H1 (cell line): ENCODE results near the gene TP73. TPM values are rescaled to one million over a fixed set of nuclear protein-coding genes. Genes with fewer than 3 reads are reported as not detected.

Experiments
- CTCF ChIA-PET: fragments of 300-600 bp; sonication (Branson Sonifier 250); formaldehyde crosslinking; loops from one replicate; lab custom pipeline; 2021; ENCODE audit not compliant: partially characterized antibody; lab: Charles Lee
- POLR2A ChIA-PET: fragments of 300-600 bp; sonication (Branson Sonifier 250); formaldehyde crosslinking; loops from one replicate; lab custom pipeline; 2021; ENCODE audit warnings: inconsistent platforms; ENCODE audit not compliant: partially characterized antibody; lab: Charles Lee
- DNase-seq, 2 experiments: peaks; one replicate each; pipeline versions ENCODE4 v3.0.0 to v3.0.0-alpha.2; 2010 to 2022; ENCODE audit warnings: low spot score in 2 of 2, low read depth in 1 of 2, mixed read lengths in 1 of 2
- FAIRE-seq: peaks from 2 replicates; lab custom pipeline; 2011; peaks lifted over from hg19 to GRCh38; lab: Jason Lieb, UNC
- H2AFZ ChIP-seq: 2 replicates; pipeline ENCODE4 v1.8.1; 2012; ENCODE audit warnings: low read length, inconsistent platforms
- H2AK5ac ChIP-seq: 2 replicates; pipeline ENCODE4 v1.6.1; 2013; ENCODE audit warnings: low read depth, low read length
- H2BK120ac ChIP-seq: replicated peaks from 2 replicates; pipeline ENCODE3; 2013; ENCODE audit warnings: low read depth, low read length, inconsistent platforms
- H2BK12ac ChIP-seq: 2 replicates; pipeline ENCODE4 v1.6.1; 2013; ENCODE audit warnings: low read depth, low read length
- H2BK15ac ChIP-seq: 2 replicates; pipeline ENCODE4 v1.6.1; 2013; ENCODE audit warnings: low read length
- H2BK20ac ChIP-seq: 2 replicates; pipeline ENCODE4 v1.6.1; 2013; ENCODE audit warnings: low read length
- H2BK5ac ChIP-seq: 2 replicates; pipeline ENCODE4 v1.6.1; 2013; ENCODE audit warnings: low read depth, low read length
- H3K14ac ChIP-seq: 2 replicates; pipeline ENCODE4 v1.6.1; 2013; ENCODE audit warnings: inconsistent platforms; ENCODE audit not compliant: insufficient read length
- H3K18ac ChIP-seq: 2 replicates; pipeline ENCODE4 v1.6.1; 2013; ENCODE audit warnings: low read length; ENCODE audit errors: extremely low read depth
- H3K23ac ChIP-seq: 2 replicates; pipeline ENCODE4 v1.6.1; 2013; ENCODE audit warnings: inconsistent platforms; ENCODE audit not compliant: insufficient read length
- H3K23me2 ChIP-seq: 2 replicates; pipeline ENCODE4 v1.6.1; 2013; ENCODE audit warnings: low read depth, low read length
- H3K27ac ChIP-seq: 2 replicates; pipeline ENCODE4 v1.6.1; 2011; ENCODE audit warnings: low read depth, low read length, inconsistent platforms
- H3K27me3 ChIP-seq, 4 experiments: replicated peaks in 1 of 4; 1 replicate in 1 of 4; 2 replicates in 3 of 4; pipeline versions ENCODE4 v1.6.1 to v1.8.1; 2011 to 2013; ENCODE audit warnings: low read length in 3 of 4, mild to moderate bottlenecking in 3 of 4, inconsistent platforms in 2 of 4, mixed read lengths in 2 of 4, moderate library complexity in 1 of 4; ENCODE audit not compliant: control insufficient read depth in 3 of 4, insufficient read depth in 3 of 4; ENCODE audit errors: extremely low read depth in 1 of 4
- H3K36me3 ChIP-seq, 4 experiments: 2 replicates each; pipeline versions ENCODE4 v1.6.1 to v1.8.1; 2011 to 2013; ENCODE audit warnings: mild to moderate bottlenecking in 4 of 4, low read length in 3 of 4, moderate library complexity in 2 of 4, control low read depth in 1 of 4, inconsistent platforms in 1 of 4; ENCODE audit not compliant: insufficient read depth in 4 of 4, control insufficient read depth in 2 of 4
- H3K4ac ChIP-seq: replicated peaks from 2 replicates; pipeline ENCODE3; 2013; ENCODE audit warnings: low read length, low read depth, mixed read lengths, inconsistent platforms; ENCODE audit not compliant: insufficient read length
- H3K4me1 ChIP-seq, 4 experiments: replicated peaks in 1 of 4; 1 replicate in 1 of 4; 2 replicates in 3 of 4; pipeline versions ENCODE4 v1.6.1 to v1.8.1; 2011 to 2013; ENCODE audit warnings: low read length in 3 of 4, inconsistent platforms in 2 of 4, mixed read lengths in 1 of 4; ENCODE audit not compliant: insufficient read depth in 4 of 4, control insufficient read depth in 3 of 4
- H3K4me2 ChIP-seq, 2 experiments: 2 replicates each; pipeline versions ENCODE4 v1.6.1 to v1.8.1; 2011 to 2013; ENCODE audit warnings: low read depth in 2 of 2, low read length in 2 of 2, control low read depth in 1 of 2, inconsistent platforms in 1 of 2, mild to moderate bottlenecking in 1 of 2; ENCODE audit not compliant: insufficient read depth in 1 of 2
- H3K4me3 ChIP-seq, 4 experiments: fragments of 200-600, 300-600 bp in 1 of 4; sonication (generic), shearing (Covaris generic), sonication (Bioruptor Twin) in 1 of 4; 2 replicates each; pipeline versions ENCODE4 v1.5.1 to v1.8.1; 2011 to 2016; ENCODE audit warnings: low read length in 4 of 4, low read depth in 3 of 4, control low read depth in 2 of 4, inconsistent platforms in 2 of 4, mild to moderate bottlenecking in 2 of 4, mixed read lengths in 1 of 4, moderate library complexity in 1 of 4; ENCODE audit not compliant: insufficient read depth in 2 of 4; ENCODE audit errors: extremely low read depth in 1 of 4
- H3K56ac ChIP-seq: replicated peaks from 2 replicates; pipeline ENCODE3; 2013; ENCODE audit warnings: low read depth, mild to moderate bottlenecking, mixed read lengths, low read length, inconsistent platforms; ENCODE audit not compliant: insufficient read length
- H3K79me1 ChIP-seq: 2 replicates; pipeline ENCODE4 v1.6.1; 2013; ENCODE audit warnings: low read depth, low read length, control low read depth
- H3K79me2 ChIP-seq, 2 experiments: 2 replicates each; pipeline versions ENCODE4 v1.6.1 to v1.8.1; 2012 to 2013; ENCODE audit warnings: low read length in 2 of 2, mild to moderate bottlenecking in 2 of 2, inconsistent platforms in 1 of 2; ENCODE audit not compliant: insufficient read depth in 2 of 2, control insufficient read depth in 1 of 2
- H3K9ac ChIP-seq, 4 experiments: replicated peaks in 1 of 4; 1 replicate in 1 of 4; 2 replicates in 3 of 4; pipeline versions ENCODE4 v1.6.1 to v1.8.1; 2011 to 2013; ENCODE audit warnings: low read depth in 3 of 4, low read length in 3 of 4, control low read depth in 2 of 4, mild to moderate bottlenecking in 2 of 4, moderate library complexity in 2 of 4, inconsistent platforms in 1 of 4; ENCODE audit errors: extremely low read depth in 1 of 4
- H3K9me3 ChIP-seq, 2 experiments: 2 replicates each; pipeline versions ENCODE4 v1.6.1 to v1.8.1; 2012 to 2013; ENCODE audit warnings: mild to moderate bottlenecking in 2 of 2, moderate library complexity in 2 of 2, control low read depth in 1 of 2, inconsistent platforms in 1 of 2, low read depth in 1 of 2, low read length in 1 of 2, mixed read lengths in 1 of 2; ENCODE audit not compliant: insufficient read depth in 2 of 2
- H4K20me1 ChIP-seq, 2 experiments: replicated peaks in 1 of 2; 2 replicates each; pipeline versions ENCODE3 to v1.8.1; 2011 to 2013; ENCODE audit warnings: inconsistent platforms in 2 of 2, low read length in 2 of 2, mild to moderate bottlenecking in 1 of 2; ENCODE audit not compliant: insufficient read depth in 2 of 2, control insufficient read depth in 1 of 2
- H4K5ac ChIP-seq: 2 replicates; pipeline ENCODE4 v1.6.1; 2013; ENCODE audit warnings: low read length, low read depth, mixed read lengths, inconsistent platforms; ENCODE audit not compliant: insufficient read length
- H4K8ac ChIP-seq: 2 replicates; pipeline ENCODE4 v1.8.0; 2013; ENCODE audit warnings: mild to moderate bottlenecking, moderate library complexity, low read length, inconsistent platforms; ENCODE audit not compliant: insufficient read depth; ENCODE audit errors: extremely low read depth
- H4K91ac ChIP-seq: replicated peaks from 2 replicates; pipeline ENCODE3; 2013; ENCODE audit warnings: low read length, mixed read lengths, inconsistent platforms; ENCODE audit not compliant: insufficient read length
- ATF3 ChIP-seq: IDR thresholded peaks from 2 replicates; pipeline ENCODE4 v1.6.1; 2011; ENCODE audit warnings: low read depth, mild to moderate bottlenecking, low read length; ENCODE audit not compliant: insufficient read depth
- BRCA1 ChIP-seq: IDR thresholded peaks from 2 replicates; pipeline ENCODE4 v1.6.1; 2012; ENCODE audit warnings: low read depth, low read length, improper control_type of control experiment
- KDM4A ChIP-seq: IDR thresholded peaks from one replicate; pipeline ENCODE4 v1.7.1; 2012; ENCODE audit warnings: low read depth, mild to moderate bottlenecking, moderate library complexity, low read length, inconsistent platforms; ENCODE audit not compliant: severe bottlenecking
- PHF8 ChIP-seq: fragments of 200-600 bp; sonication (generic); conservative IDR thresholded peaks from 2 replicates; pipeline ENCODE4 v1.7.1; 2012; ENCODE audit warnings: low read depth, mild to moderate bottlenecking, inconsistent platforms, low read length, moderate library complexity
- SIN3A ChIP-seq, 2 experiments: IDR thresholded peaks in 1 of 2; conservative IDR thresholded peaks in 1 of 2; 2 replicates each; pipeline ENCODE4 v1.6.1; 2011 to 2012; ENCODE audit warnings: low read length in 2 of 2, improper control_type of control experiment in 1 of 2, low read depth in 1 of 2, mild to moderate bottlenecking in 1 of 2
- USF2 ChIP-seq: IDR thresholded peaks from 2 replicates; pipeline ENCODE4 v1.6.1; 2011; ENCODE audit warnings: low read length, improper control_type of control experiment
- WGBS, 2 experiments: shearing (Covaris generic) in 1 of 2; methylation state at CpG; one replicate each; pipeline versions ENCODE4 v1.1.6 to v1.1.7; 2013 to 2015; ENCODE audit warnings: low lambda C conversion rate in 2 of 2, mixed read lengths in 2 of 2, inconsistent platforms in 1 of 2, low coverage in 1 of 2, missing lambda C conversion rate in 1 of 2; ENCODE audit not compliant: insufficient replicate concordance in 2 of 2, insufficient coverage in 1 of 2, insufficient read length in 1 of 2; ENCODE audit errors: extremely low coverage in 1 of 2, missing lambda C conversion rate in 1 of 2; 5-methylcytosine and 5-hydroxymethylcytosine counted together
- polyA plus RNA-seq, 7 experiments: library from polyadenylated mRNA; depleted of rRNA in 3 of 7; stranded (reverse) in 5 of 7; unstranded in 2 of 7; fragments of >200 nt in 5 of 7; fragments of 200-250 nt in 2 of 7; gene quantifications; 1 replicate in 5 of 7; 2 replicates in 1 of 7; 4 replicates in 1 of 7; pipeline versions ENCODE4 v1.2.1 to v1.2.3, GENCODE V29; 2011 to 2013; ENCODE audit warnings: missing spikeins in 2 of 7, mixed read lengths in 2 of 7
- total RNA-seq: library from RNA; stranded (reverse); fragmentation: NEBNext Ultra II Directional; extraction: Animal tissue kit (Norgen Biotek cat#: 25700); gene quantifications from 2 replicates; pipeline ENCODE4 v1.2.1, GENCODE V29; 2021

The TP73 gene
- total and polyA plus RNA-seq, 2 of the 8 experiments (the other 6 are each of a cell fraction or from before 2014, with no cell fraction given), result 2.6 to 3.1 TPM

- Histone ChIP-seq H2BK12ac (0 out of 2 replicates have a peak overlapping the region, but pooled peaks have one; percentile 50), H3K4me2 (peak overlapping the region; percentile 75 to 97; a peak in 2 of 4 replicates), H4K20me1 (peaks cover 8 to 39% of the 10 kb centered on the region in 2 experiments), H4K91ac (no peak overlapping the region), H2BK5ac (0 out of 2 replicates have a peak overlapping the region, but pooled peaks have one; percentile 24), H2AFZ (no peak overlapping the region), H3K18ac (no peak overlapping the region), H4K8ac (no peak overlapping the region; the same call in 1 of the 2 replicates), H2BK15ac (peak overlapping the region; percentile 97), H3K9me3 (no peaks in the 10 kb centered on the region), H3K56ac (no peak overlapping the region), H3K79me1 (peaks cover 23% of the 10 kb centered on the region), H3K27me3 (no peaks in the 10 kb centered on the region; a peak in 1 of 7 replicates), H3K23ac (no peak overlapping the region), H3K79me2 (peaks cover 0 to 31% of the 10 kb centered on the region in 2 experiments; a peak in 3 of 4 replicates), H2BK120ac (no peak overlapping the region), H2AK5ac (peak overlapping the region; percentile 3; the same call in 1 of the 2 replicates), H2BK20ac (no peak overlapping the region), H3K23me2 (peaks cover 14% of the 10 kb centered on the region), H3K4me3 (peak overlapping the region in 1 of 4 experiments; percentile 87; a peak in 3 of 8 replicates), H3K27ac (no peak overlapping the region), H3K36me3 (peaks cover 6 to 35% (median 23%) of the 10 kb centered on the region in 4 experiments), H3K4me1 (peaks cover 0 to 16% (median 13%) of the 10 kb centered on the region in 4 experiments; a peak in 6 of 7 replicates), H3K14ac (no peak overlapping the region), H3K9ac (peak overlapping the region in 1 of 4 experiments; percentile 61; a peak in 4 of 7 replicates), H4K5ac (no peak overlapping the region), H3K4ac (no peak overlapping the region)
- 88% methylated on average over 12 of the region's 12 CpGs; no CpG with 5 or more reads in 1 of the 2 experiments for WGBS, 2 experiments
- FAIRE-seq (no peak), DNase-seq (no peak)
- CTCF ChIA-PET, result interaction anchor here (0.7 to 3.1 kb wide), 5 partner anchors 15 to 254 kb away, joined by 3 to 8 read pairs (median 4); no protein-coding TSS in a partner anchor
- POLR2A ChIA-PET, result interaction anchor here (1.7 to 2.6 kb wide), 3 partner anchors 9 to 48 kb away, joined by 5 to 12 read pairs (median 7); no protein-coding TSS in a partner anchor
- no peak for TF ChIP-seq BRCA1
- no peak for TF ChIP-seq ATF3
- TF ChIP-seq USF2, result no peak
- TF ChIP-seq PHF8, result no peak
- no peak for TF ChIP-seq SIN3A (conservative IDR thresholded peaks at IDR 0.05 in 1 of 2, IDR thresholded peaks at IDR 0.05 in 1 of 2; ENCODE audit: low read depth in 1 of 2, low read length in 2 of 2)
- no peak for TF ChIP-seq KDM4A
Measured at GRCh38 chr1:3745071-3745470, 92.8 kb downstream of the TP73 start.
